NB4 (cell line): ENCODE data around the gene PEX26.
"Not testable (repeated sequence)": the region's sequence is repeated elsewhere in the genome, so short reads cannot be mapped to it uniquely, and the experiment has no call there.

Source experiments
- DNase-seq: peaks from one replicate; pipeline ENCODE4 v3.0.0; 2010; ENCODE audit warnings: low read depth
- H3K4me3 ChIP-seq: one replicate; pipeline ENCODE4 v1.5.1; 2011; ENCODE audit warnings: mild to moderate bottlenecking, low read depth, low read length, moderate library complexity
- MYC ChIP-seq: IDR thresholded peaks from 2 replicates; pipeline ENCODE4 v1.6.1; 2011; ENCODE audit warnings: low read depth, low read length
- POLR2A ChIP-seq: IDR thresholded peaks from 2 replicates; pipeline ENCODE4 v1.6.1; 2011; ENCODE audit warnings: mild to moderate bottlenecking; ENCODE audit not compliant: insufficient read length; ENCODE audit errors: extremely low read depth
- TF ChIP-seq, protein P1 (sequence below): IDR thresholded peaks from one replicate; pipeline ENCODE4 v1.5.1; 2012; ENCODE audit warnings: low read depth, low read length
- TF ChIP-seq, protein P2 (sequence below): IDR thresholded peaks from 2 replicates; pipeline ENCODE4 v1.6.1; 2011; ENCODE audit warnings: low read depth, low read length

The PEX26 gene

DNA sequence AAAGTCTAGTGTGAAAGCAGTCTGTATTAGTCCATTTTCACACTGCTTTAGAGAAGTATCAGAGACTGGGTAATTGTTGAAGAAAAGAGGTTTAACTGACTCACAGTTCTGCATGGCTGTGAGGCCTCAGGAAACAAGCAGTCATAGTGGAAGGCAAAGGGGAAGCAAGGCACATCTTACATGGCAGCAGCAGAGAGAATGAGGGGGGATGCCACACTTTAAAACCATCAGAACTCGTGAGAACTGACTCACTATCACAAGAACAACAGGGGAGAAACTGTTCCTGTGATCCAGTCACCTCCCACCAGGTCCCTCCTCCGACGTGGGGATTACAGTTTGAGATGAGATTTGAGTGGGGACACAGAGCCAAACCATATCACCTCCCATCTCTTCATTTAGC is 19.0 kb downstream of the PEX26 start:
- DNase-seq, result peak; percentile 25
- TF ChIP-seq, protein P1, sequence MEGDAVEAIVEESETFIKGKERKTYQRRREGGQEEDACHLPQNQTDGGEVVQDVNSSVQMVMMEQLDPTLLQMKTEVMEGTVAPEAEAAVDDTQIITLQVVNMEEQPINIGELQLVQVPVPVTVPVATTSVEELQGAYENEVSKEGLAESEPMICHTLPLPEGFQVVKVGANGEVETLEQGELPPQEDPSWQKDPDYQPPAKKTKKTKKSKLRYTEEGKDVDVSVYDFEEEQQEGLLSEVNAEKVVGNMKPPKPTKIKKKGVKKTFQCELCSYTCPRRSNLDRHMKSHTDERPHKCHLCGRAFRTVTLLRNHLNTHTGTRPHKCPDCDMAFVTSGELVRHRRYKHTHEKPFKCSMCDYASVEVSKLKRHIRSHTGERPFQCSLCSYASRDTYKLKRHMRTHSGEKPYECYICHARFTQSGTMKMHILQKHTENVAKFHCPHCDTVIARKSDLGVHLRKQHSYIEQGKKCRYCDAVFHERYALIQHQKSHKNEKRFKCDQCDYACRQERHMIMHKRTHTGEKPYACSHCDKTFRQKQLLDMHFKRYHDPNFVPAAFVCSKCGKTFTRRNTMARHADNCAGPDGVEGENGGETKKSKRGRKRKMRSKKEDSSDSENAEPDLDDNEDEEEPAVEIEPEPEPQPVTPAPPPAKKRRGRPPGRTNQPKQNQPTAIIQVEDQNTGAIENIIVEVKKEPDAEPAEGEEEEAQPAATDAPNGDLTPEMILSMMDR, result no peak
- TF ChIP-seq MYC (no peak), POLR2A (no peak)
- TF ChIP-seq, protein P2, sequence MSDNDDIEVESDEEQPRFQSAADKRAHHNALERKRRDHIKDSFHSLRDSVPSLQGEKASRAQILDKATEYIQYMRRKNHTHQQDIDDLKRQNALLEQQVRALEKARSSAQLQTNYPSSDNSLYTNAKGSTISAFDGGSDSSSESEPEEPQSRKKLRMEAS, result no peak
- no peak overlapping the region for H3K4me3 ChIP-seq

- no peak overlapping the region for H3K4me3 ChIP-seq
- DNase-seq, result no peak
- TF ChIP-seq, protein P2, result no peak
- TF ChIP-seq, protein P1, result no peak
- no peak for TF ChIP-seq MYC
- TF ChIP-seq POLR2A, result no peak
These were observed 23.0 kb downstream of the PEX26 start for GRCh38 chr22:18100781-18101180.

GRCh38 chr22:18101536-18101935 is 23.7 kb downstream of the PEX26 start:
- DNase-seq, result peak; percentile 69
- TF ChIP-seq, protein P1, result no peak
- no peak for TF ChIP-seq MYC
- TF ChIP-seq, protein P2, result no peak
- no peak for TF ChIP-seq POLR2A
- no peak overlapping the region for H3K4me3 ChIP-seq

DNA sequence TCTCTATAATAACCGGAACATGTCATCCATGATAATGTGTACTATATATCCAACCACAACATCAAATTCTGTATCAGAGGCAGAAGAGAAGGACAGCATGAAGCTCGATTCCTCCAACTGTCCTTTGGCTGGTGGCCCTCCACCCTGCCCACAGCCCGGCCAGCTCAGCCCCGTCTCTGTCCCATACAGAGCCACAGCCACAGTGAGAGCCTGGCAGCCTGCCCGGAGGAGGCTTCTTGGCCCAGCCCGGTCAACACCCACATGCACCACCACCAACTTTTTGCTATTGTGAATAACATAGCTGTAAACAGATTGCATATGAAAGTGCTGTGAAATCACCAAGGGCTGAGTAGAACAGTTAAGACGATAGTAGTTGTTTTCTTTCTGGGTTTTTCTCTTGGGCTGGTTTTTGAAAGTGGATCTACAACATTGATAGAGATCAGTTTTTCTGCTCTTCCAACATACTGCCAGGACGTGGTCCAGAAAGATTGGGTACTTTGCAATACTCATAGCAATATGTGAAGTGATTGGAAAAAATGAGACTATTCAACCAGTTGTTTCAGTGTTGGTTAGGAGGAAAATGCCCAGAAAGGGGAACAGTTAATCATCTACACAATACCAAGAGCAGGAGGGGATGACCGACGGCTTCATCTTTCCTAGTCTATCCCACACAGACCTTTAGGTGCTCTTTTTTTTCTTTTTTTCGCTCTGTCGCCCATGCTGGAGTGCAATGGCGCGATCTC is 25.9 kb downstream of the PEX26 start:
- H3K4me3 ChIP-seq, result no peak overlapping the region
- TF ChIP-seq MYC (no peak), POLR2A (no peak)
- TF ChIP-seq, protein P2, result no peak
- TF ChIP-seq, protein P1, result no peak
- no peak for DNase-seq

DNA sequence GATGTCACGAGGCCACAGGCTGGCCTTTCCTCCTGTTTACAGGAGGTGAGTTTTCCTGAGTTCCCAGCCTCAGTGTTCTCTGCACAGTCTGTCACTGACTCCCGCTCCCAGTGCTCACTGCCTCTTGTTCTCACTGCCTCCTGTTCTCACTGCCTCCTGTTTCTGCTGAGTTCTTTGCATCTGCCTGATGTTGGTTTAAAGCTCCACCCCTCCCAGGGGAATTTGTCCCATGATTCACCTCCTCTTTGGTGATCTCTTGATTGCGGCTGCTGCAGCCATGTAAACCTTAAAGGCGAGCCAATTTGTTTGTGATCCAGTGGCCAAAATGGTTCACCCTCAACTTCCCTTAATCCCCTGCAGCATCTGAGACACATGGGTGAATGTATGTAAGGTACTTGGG is 26.8 kb downstream of the PEX26 start:
- H3K4me3 ChIP-seq, result no peak overlapping the region
- TF ChIP-seq, protein P1, result no peak
- TF ChIP-seq POLR2A, result no peak
- no peak for TF ChIP-seq MYC
- TF ChIP-seq, protein P2, result no peak
- DNase-seq, result peak; percentile 69

DNA sequence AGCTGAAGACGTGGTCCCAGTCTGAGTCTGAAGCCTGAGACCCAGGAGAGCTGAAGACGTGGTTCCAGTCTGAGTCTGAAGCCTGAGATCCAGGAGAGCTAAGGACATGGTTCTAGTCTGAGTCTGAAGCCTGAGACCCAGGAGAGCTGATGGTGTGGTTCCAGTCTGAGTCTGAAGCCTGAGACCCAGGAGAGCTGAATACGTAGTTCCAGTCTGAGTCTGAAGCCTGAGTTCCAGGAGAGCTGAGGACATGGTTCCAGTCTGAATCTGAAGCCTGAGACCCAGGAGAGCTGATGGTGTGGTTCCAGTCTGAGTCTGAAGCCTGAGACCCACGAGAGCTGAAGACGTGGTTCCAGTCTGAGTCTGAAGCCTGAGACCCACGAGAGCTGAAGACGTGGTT is 28.2 kb downstream of the PEX26 start:
- not testable (repeated sequence) for DNase-seq, H3K4me3 ChIP-seq

DNA sequence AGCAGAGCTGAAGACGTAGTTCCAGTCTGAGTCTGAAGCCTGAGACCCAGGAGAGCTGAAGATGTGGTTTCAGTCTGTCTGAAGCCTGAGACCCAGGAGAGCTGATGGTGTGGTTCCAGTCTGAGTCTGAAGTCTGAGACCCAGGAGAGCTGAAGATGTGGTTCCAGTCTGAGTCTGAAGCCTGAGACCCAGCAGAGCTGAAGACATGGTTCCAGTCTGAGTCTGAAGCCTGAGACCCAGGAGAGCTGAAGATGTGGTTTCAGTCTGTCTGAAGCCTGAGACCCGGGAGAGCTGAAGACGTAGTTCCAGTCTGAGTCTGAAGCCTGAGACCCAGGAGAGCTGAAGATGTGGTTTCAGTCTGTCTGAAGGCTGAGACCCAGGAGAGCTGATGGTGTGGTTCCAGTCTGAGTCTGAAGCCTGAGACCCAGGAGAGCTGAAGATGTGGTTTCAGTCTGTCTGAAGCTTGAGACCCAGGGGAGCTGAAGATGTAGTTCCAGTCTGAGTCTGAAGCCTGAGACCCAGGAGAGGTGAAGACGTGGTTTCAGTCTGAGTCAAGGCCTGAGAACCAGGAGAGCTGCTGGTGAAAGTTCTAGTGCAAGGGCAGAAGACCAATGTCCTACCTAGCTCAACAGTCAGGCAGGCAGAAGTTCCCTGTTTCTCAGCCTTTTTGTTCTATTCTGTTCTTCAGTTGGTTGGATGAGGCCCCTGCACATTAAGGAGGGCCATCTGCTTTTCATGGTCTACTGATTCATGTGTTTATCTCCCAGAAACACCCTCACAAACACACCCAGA is 29.0 kb downstream of the PEX26 start:
- not testable (repeated sequence) for DNase-seq, H3K4me3 ChIP-seq
